ENCODE measurements around the gene TIMP1. TPM values are rescaled to one million over a fixed set of nuclear protein-coding genes. Genes with fewer than 3 reads are reported as not detected.

The TIMP1 gene
- polyA plus RNA-seq, 1 donor from 2014 or later, result 2.0 TPM

DNA sequence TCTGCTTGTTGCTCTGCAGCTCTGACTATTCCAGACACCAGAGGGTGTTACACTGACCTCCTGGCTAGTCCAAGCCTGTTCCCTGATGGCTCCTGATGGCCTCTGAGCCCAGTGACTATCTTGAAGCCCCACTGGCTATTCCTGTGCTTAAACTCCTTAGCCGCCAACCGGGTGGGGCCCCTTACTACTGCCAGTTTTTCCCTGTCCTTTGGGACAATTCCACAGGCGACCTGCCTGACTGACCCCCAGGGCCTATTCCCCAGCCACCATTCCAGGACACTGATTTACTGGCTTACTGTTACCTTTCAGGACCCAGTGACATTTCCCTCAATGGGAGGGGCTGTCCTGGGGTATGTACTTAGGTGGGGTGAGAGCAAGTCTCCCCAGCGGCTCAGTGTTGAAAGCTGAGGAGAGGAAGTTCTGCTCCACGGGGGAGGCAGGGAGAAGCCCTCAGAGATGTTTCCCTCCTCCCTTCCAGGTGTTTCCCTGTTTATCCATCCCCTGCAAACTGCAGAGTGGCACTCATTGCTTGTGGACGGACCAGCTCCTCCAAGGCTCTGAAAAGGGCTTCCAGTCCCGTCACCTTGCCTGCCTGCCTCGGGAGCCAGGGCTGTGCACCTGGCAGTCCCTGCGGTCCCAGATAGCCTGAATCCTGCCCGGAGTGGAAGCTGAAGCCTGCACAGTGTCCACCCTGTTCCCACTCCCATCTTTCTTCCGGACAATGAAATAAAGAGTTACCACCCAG, 4.0 kb downstream of the TIMP1 start:
- H3K9me3 ChIP-seq (ENCODE audit: low read length), result no peaks in the 10 kb centered on the region
- no peaks in the 10 kb centered on the region for H4K20me1 ChIP-seq (ENCODE audit: insufficient read depth)
- no peaks in the 10 kb centered on the region for H3K36me3 ChIP-seq (ENCODE audit: insufficient read depth, low read length)
- H3K9me2 ChIP-seq (ENCODE audit: insufficient read depth, low read length), result no peaks in the 10 kb centered on the region
- no peak overlapping the region for H2AFZ ChIP-seq (ENCODE audit: low read depth, low read length)
- H3K27ac ChIP-seq (ENCODE audit: low read length), result no peak overlapping the region
- H3K4me2 ChIP-seq (ENCODE audit: low read length), result no peak overlapping the region
- no peak overlapping the region for H3K9ac ChIP-seq (ENCODE audit: low read length)
- H3K27me3 ChIP-seq (ENCODE audit: insufficient read depth, low read depth, low read length), result no peaks in the 10 kb centered on the region
- H3K4me3 ChIP-seq (ENCODE audit: low read length), result no peak overlapping the region
- H3K79me2 ChIP-seq (replicated peaks; ENCODE audit: insufficient read depth, low read length), result no peaks in the 10 kb centered on the region
- no peaks in the 10 kb centered on the region for H3F3A ChIP-seq (ENCODE audit: insufficient read depth, low read length, poor library complexity, severe bottlenecking)
- no peak for TF ChIP-seq SMC3 (conservative IDR thresholded peaks at IDR 0.05; ENCODE audit: poor library complexity)
- TF ChIP-seq MXI1 (conservative IDR thresholded peaks at IDR 0.05; ENCODE audit: poor library complexity, severe bottlenecking), result no peak
- TF ChIP-seq RAD21 (conservative IDR thresholded peaks at IDR 0.05), result no peak
- TF ChIP-seq TAF1 (IDR thresholded peaks at IDR 0.05; ENCODE audit: low read depth), result no peak
- TF ChIP-seq, protein P1, sequence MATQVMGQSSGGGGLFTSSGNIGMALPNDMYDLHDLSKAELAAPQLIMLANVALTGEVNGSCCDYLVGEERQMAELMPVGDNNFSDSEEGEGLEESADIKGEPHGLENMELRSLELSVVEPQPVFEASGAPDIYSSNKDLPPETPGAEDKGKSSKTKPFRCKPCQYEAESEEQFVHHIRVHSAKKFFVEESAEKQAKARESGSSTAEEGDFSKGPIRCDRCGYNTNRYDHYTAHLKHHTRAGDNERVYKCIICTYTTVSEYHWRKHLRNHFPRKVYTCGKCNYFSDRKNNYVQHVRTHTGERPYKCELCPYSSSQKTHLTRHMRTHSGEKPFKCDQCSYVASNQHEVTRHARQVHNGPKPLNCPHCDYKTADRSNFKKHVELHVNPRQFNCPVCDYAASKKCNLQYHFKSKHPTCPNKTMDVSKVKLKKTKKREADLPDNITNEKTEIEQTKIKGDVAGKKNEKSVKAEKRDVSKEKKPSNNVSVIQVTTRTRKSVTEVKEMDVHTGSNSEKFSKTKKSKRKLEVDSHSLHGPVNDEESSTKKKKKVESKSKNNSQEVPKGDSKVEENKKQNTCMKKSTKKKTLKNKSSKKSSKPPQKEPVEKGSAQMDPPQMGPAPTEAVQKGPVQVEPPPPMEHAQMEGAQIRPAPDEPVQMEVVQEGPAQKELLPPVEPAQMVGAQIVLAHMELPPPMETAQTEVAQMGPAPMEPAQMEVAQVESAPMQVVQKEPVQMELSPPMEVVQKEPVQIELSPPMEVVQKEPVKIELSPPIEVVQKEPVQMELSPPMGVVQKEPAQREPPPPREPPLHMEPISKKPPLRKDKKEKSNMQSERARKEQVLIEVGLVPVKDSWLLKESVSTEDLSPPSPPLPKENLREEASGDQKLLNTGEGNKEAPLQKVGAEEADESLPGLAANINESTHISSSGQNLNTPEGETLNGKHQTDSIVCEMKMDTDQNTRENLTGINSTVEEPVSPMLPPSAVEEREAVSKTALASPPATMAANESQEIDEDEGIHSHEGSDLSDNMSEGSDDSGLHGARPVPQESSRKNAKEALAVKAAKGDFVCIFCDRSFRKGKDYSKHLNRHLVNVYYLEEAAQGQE (IDR thresholded peaks at IDR 0.05; ENCODE audit: borderline replicate concordance), result no peak
- no peak for TF ChIP-seq EZH2 (IDR thresholded peaks at IDR 0.05; ENCODE audit: borderline replicate concordance, insufficient read depth, low read length, poor library complexity, severe bottlenecking)
- no peak for TF ChIP-seq POLR2AphosphoS5 (IDR thresholded peaks at IDR 0.05)
- no peak for TF ChIP-seq EP300 (conservative IDR thresholded peaks at IDR 0.05; ENCODE audit: poor library complexity, severe bottlenecking)
- TF ChIP-seq, protein P2, sequence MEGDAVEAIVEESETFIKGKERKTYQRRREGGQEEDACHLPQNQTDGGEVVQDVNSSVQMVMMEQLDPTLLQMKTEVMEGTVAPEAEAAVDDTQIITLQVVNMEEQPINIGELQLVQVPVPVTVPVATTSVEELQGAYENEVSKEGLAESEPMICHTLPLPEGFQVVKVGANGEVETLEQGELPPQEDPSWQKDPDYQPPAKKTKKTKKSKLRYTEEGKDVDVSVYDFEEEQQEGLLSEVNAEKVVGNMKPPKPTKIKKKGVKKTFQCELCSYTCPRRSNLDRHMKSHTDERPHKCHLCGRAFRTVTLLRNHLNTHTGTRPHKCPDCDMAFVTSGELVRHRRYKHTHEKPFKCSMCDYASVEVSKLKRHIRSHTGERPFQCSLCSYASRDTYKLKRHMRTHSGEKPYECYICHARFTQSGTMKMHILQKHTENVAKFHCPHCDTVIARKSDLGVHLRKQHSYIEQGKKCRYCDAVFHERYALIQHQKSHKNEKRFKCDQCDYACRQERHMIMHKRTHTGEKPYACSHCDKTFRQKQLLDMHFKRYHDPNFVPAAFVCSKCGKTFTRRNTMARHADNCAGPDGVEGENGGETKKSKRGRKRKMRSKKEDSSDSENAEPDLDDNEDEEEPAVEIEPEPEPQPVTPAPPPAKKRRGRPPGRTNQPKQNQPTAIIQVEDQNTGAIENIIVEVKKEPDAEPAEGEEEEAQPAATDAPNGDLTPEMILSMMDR (IDR thresholded peaks at IDR 0.05; ENCODE audit: poor library complexity, severe bottlenecking), result no peak

DNA sequence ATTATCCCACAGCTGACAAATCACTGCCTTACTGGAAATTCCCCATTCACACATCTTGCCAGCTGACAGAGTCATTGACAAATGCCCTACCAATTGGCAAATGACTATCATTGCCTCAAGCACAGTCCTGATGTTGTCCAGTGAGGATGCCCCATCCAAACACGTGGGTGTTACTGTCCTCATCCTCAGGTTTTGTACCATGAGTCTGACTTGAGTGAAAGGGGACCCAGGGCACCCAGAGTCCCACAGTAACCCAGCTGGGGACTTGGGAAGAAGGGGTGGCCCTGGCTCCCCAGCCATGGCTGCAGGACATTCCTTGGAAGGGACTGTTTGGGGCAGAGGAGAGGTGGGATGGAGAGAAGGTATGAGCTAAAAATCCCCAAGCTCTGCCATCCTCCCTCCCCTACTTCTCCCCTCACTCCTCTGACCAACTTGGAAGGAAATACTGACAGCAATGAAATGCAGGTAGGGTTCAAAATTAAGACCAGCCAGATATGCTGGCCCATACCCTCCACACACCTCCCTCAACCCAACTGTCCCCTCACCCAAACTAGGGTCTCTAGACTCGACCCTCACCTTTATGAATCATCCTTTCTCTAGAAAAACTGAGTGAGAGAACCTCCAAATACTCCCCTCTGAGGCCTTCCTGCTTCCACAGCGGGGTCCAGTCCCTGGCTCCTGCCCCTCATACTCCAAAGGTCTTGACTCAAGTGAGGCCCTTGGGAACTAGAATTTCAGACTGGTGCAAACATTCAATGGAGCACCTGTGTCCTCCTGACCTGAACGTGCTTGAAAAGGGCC, 5.1 kb downstream of the TIMP1 start:
- H3K79me2 ChIP-seq (replicated peaks; ENCODE audit: insufficient read depth, low read length), result no peaks in the 10 kb centered on the region
- no peak overlapping the region for H3K4me3 ChIP-seq (ENCODE audit: low read length)
- no peaks in the 10 kb centered on the region for H3K9me3 ChIP-seq (ENCODE audit: low read length)
- no peak overlapping the region for H2AFZ ChIP-seq (ENCODE audit: low read depth, low read length)
- no peaks in the 10 kb centered on the region for H3K27me3 ChIP-seq (ENCODE audit: insufficient read depth, low read depth, low read length)
- no peaks in the 10 kb centered on the region for H3K36me3 ChIP-seq (ENCODE audit: insufficient read depth, low read length)
- H3K4me2 ChIP-seq (ENCODE audit: low read length), result no peak overlapping the region
- H3F3A ChIP-seq (ENCODE audit: insufficient read depth, low read length, poor library complexity, severe bottlenecking), result no peaks in the 10 kb centered on the region
- no peak overlapping the region for H3K9ac ChIP-seq (ENCODE audit: low read length)
- no peaks in the 10 kb centered on the region for H3K9me2 ChIP-seq (ENCODE audit: insufficient read depth, low read length)
- H3K27ac ChIP-seq (ENCODE audit: low read length), result no peak overlapping the region
- TF ChIP-seq RAD21 (conservative IDR thresholded peaks at IDR 0.05) (no peak), EZH2 (IDR thresholded peaks at IDR 0.05; ENCODE audit: borderline replicate concordance, insufficient read depth, low read length, poor library complexity, severe bottlenecking) (no peak), EP300 (conservative IDR thresholded peaks at IDR 0.05; ENCODE audit: poor library complexity, severe bottlenecking) (no peak), POLR2AphosphoS5 (IDR thresholded peaks at IDR 0.05) (no peak), MXI1 (conservative IDR thresholded peaks at IDR 0.05; ENCODE audit: poor library complexity, severe bottlenecking) (no peak), SMC3 (conservative IDR thresholded peaks at IDR 0.05; ENCODE audit: poor library complexity) (no peak), TAF1 (IDR thresholded peaks at IDR 0.05; ENCODE audit: low read depth) (no peak)
- TF ChIP-seq, protein P1 (IDR thresholded peaks at IDR 0.05; ENCODE audit: borderline replicate concordance), result no peak
- TF ChIP-seq, protein P2 (IDR thresholded peaks at IDR 0.05; ENCODE audit: poor library complexity, severe bottlenecking), result no peak
- no peaks in the 10 kb centered on the region for H4K20me1 ChIP-seq (ENCODE audit: insufficient read depth)
